ENCODE measurements around the gene ART3. TPM values are rescaled to one million over a fixed set of nuclear protein-coding genes. Genes with fewer than 3 reads are reported as not detected.

ART3 gene
- total and polyA plus RNA-seq, 9 of the 15 experiments (the other 6 are each of a cell fraction or from before 2014, with no cell fraction given) = 0.69 to 1.4 (median 1.1) TPM; not detected in 1

DNA sequence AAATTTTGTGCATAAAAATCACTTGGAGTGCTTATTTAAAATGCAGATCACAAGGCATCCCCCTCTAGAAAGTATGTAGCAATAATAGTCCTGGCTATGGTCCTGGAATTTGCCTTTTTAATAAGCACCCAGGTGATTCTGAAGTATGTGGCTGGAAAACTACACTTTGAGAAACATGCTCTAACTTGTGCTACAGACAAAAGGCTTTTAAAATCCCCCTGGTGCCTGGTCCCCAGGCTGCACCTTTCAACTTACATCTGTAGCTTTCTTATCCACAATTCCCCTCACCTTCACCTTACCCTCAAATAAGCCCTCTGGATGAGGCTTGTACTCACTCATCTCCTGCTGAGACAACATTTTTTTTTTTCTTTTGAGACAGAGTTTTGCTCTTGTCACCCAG is 21.1 kb downstream of the ART3 start:
- Histone ChIP-seq H3K79me2 (ENCODE audit: control insufficient read depth, insufficient read depth, low read length) (no peaks in the 10 kb centered on the region), H3K9me1 (ENCODE audit: control insufficient read depth, insufficient read depth, low read length) (no peaks in the 10 kb centered on the region), H3K27me3 (ENCODE audit: control insufficient read depth in 2 of 2, insufficient read depth in 2 of 2, low read length in 2 of 2) (no peaks in the 10 kb centered on the region), H3K4me1 (replicated peaks in 1 of 2; ENCODE audit: control insufficient read depth in 2 of 2, insufficient read depth in 2 of 2, low read length in 2 of 2) (peaks cover 0 to 6% of the 10 kb centered on the region in 2 experiments; a peak in 3 of 5 replicates), H2AFZ (ENCODE audit: low read depth, low read length) (no peak overlapping the region), H3K9me3 (replicated peaks; ENCODE audit: control insufficient read depth, insufficient read depth, low read depth, low read length) (no peaks in the 10 kb centered on the region), H3K9ac (ENCODE audit: insufficient read depth in 1 of 2, low read depth in 2 of 2, low read length in 2 of 2) (no peak overlapping the region), H4K20me1 (replicated peaks; ENCODE audit: control insufficient read depth, insufficient read depth, low read length) (no peaks in the 10 kb centered on the region), H3K36me3 (ENCODE audit: control insufficient read depth, insufficient read depth, low read length) (no peaks in the 10 kb centered on the region), H3K27ac (ENCODE audit: extremely low read depth, low read depth, low read length) (no peak overlapping the region), H3K4me3 (no peak overlapping the region), H3K4me2 (ENCODE audit: insufficient read depth, low read length) (no peak overlapping the region)
- ATAC-seq (no peak), DNase-seq (ENCODE audit: extremely low read depth in 1 of 4, low spot score in 3 of 4) (no peak), FAIRE-seq (no peak)
- CTCF ChIA-PET (ENCODE audit: low intra/inter-chr PET ratio) = no interaction called here
- POLR2A ChIA-PET = interaction anchor here (0.5 to 0.6 kb wide), 2 partner anchors 33 to 89 kb away, joined by 3 read pairs; no protein-coding TSS in a partner anchor
- in situ Hi-C loops (cut with MboI) = no loop called here
- BruUV-seq (replicated peaks) = no TSS peak
- intact Hi-C loops (cut with micrococcal nuclease) = no loop called here
- TF ChIP-seq CEBPB (tag; IDR thresholded peaks at IDR 0.05) (no peak), RFX7 (CRISPR knock-in tag; IDR thresholded peaks at IDR 0.05) (no peak), SNIP1 (IDR thresholded peaks at IDR 0.05; ENCODE audit: low read depth) (no peak), U2AF1 (optimal IDR thresholded peaks at IDR 0.05; ENCODE audit: low read depth, low read length) (no peak), STAG1 (CRISPR knock-in tag; IDR thresholded peaks at IDR 0.05; ENCODE audit: borderline replicate concordance) (no peak), SMAD2 (IDR thresholded peaks at IDR 0.05; ENCODE audit: low read depth, low read length) (no peak), HIVEP1 (CRISPR knock-in tag; IDR thresholded peaks at IDR 0.05) (no peak), L3MBTL2 (IDR thresholded peaks at IDR 0.05) (no peak), BDP1 (IDR thresholded peaks at IDR 0.05; ENCODE audit: insufficient read depth, insufficient read length) (no peak), BCOR (IDR thresholded peaks at IDR 0.05) (no peak)
- TF ChIP-seq, protein P1, sequence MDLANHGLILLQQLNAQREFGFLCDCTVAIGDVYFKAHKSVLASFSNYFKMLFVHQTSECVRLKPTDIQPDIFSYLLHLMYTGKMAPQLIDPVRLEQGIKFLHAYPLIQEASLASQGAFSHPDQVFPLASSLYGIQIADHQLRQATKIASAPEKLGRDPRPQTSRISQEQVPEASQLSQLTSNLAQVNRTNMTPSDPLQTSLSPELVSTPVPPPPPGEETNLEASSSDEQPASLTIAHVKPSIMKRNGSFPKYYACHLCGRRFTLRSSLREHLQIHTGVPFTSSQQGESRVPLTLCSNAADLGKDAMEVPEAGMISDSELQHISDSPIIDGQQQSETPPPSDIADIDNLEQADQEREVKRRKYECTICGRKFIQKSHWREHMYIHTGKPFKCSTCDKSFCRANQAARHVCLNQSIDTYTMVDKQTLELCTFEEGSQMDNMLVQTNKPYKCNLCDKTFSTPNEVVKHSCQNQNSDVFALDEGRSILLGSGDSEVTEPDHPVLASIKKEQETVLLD (IDR thresholded peaks at IDR 0.05) = no peak
- TF ChIP-seq, protein P2, sequence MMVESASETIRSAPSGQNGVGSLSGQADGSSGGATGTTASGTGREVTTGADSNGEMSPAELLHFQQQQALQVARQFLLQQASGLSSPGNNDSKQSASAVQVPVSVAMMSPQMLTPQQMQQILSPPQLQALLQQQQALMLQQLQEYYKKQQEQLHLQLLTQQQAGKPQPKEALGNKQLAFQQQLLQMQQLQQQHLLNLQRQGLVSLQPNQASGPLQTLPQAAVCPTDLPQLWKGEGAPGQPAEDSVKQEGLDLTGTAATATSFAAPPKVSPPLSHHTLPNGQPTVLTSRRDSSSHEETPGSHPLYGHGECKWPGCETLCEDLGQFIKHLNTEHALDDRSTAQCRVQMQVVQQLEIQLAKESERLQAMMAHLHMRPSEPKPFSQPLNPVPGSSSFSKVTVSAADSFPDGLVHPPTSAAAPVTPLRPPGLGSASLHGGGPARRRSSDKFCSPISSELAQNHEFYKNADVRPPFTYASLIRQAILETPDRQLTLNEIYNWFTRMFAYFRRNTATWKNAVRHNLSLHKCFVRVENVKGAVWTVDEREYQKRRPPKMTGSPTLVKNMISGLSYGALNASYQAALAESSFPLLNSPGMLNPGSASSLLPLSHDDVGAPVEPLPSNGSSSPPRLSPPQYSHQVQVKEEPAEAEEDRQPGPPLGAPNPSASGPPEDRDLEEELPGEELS (CRISPR knock-in tag; IDR thresholded peaks at IDR 0.05; ENCODE audit: borderline replicate concordance) = no peak
- TF ChIP-seq, protein P3, sequence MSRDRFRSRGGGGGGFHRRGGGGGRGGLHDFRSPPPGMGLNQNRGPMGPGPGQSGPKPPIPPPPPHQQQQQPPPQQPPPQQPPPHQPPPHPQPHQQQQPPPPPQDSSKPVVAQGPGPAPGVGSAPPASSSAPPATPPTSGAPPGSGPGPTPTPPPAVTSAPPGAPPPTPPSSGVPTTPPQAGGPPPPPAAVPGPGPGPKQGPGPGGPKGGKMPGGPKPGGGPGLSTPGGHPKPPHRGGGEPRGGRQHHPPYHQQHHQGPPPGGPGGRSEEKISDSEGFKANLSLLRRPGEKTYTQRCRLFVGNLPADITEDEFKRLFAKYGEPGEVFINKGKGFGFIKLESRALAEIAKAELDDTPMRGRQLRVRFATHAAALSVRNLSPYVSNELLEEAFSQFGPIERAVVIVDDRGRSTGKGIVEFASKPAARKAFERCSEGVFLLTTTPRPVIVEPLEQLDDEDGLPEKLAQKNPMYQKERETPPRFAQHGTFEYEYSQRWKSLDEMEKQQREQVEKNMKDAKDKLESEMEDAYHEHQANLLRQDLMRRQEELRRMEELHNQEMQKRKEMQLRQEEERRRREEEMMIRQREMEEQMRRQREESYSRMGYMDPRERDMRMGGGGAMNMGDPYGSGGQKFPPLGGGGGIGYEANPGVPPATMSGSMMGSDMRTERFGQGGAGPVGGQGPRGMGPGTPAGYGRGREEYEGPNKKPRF (IDR thresholded peaks at IDR 0.05; ENCODE audit: low read depth, low read length) = no peak
- TF ChIP-seq, protein P4, sequence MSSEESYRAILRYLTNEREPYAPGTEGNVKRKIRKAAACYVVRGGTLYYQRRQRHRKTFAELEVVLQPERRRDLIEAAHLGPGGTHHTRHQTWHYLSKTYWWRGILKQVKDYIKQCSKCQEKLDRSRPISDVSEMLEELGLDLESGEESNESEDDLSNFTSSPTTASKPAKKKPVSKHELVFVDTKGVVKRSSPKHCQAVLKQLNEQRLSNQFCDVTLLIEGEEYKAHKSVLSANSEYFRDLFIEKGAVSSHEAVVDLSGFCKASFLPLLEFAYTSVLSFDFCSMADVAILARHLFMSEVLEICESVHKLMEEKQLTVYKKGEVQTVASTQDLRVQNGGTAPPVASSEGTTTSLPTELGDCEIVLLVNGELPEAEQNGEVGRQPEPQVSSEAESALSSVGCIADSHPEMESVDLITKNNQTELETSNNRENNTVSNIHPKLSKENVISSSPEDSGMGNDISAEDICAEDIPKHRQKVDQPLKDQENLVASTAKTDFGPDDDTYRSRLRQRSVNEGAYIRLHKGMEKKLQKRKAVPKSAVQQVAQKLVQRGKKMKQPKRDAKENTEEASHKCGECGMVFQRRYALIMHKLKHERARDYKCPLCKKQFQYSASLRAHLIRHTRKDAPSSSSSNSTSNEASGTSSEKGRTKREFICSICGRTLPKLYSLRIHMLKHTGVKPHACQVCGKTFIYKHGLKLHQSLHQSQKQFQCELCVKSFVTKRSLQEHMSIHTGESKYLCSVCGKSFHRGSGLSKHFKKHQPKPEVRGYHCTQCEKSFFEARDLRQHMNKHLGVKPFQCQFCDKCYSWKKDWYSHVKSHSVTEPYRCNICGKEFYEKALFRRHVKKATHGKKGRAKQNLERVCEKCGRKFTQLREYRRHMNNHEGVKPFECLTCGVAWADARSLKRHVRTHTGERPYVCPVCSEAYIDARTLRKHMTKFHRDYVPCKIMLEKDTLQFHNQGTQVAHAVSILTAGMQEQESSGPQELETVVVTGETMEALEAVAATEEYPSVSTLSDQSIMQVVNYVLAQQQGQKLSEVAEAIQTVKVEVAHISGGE (CRISPR knock-in tag; IDR thresholded peaks at IDR 0.05) = no peak
